Loucy (cell line): ENCODE results near the gene FBXO30.

Source experiments
- H2AFZ ChIP-seq: fragments of 200-600 bp; sonication (generic); 2 replicates; pipeline ENCODE4 v1.6.0; 2016; ENCODE audit warnings: antibody characterized with exemption, mild to moderate bottlenecking, low read length, moderate library complexity
- H3F3A ChIP-seq: fragments of 200-600 bp; 2 replicates; pipeline ENCODE4 v1.6.0; 2016; ENCODE audit warnings: antibody characterized with exemption, low read depth, mild to moderate bottlenecking
- H3K27me3 ChIP-seq: fragments of 200-600 bp; sonication (generic); 2 replicates; pipeline ENCODE4 v1.6.1; 2014; ENCODE audit warnings: low read length, mild to moderate bottlenecking; ENCODE audit not compliant: insufficient read depth, poor library complexity, severe bottlenecking
- H3K36me3 ChIP-seq: fragments of 200-600 bp; sonication (generic); 2 replicates; pipeline ENCODE4 v1.6.1; 2016; ENCODE audit warnings: low read length; ENCODE audit not compliant: insufficient read depth
- H3K4me1 ChIP-seq: fragments of 200-600 bp; sonication (generic); 2 replicates; pipeline ENCODE4 v1.5.1; 2014; ENCODE audit warnings: low read length, mild to moderate bottlenecking; ENCODE audit not compliant: insufficient read depth, poor library complexity, severe bottlenecking
- H3K4me2 ChIP-seq: fragments of 200-600 bp; sonication (generic); 2 replicates; pipeline ENCODE4 v1.6.0; 2014; ENCODE audit warnings: antibody characterized with exemption, low read length, low read depth, mild to moderate bottlenecking; ENCODE audit not compliant: poor library complexity, severe bottlenecking
- H3K4me3 ChIP-seq: fragments of 200-600 bp; sonication (generic); 2 replicates; pipeline ENCODE4 v1.5.1; 2014; ENCODE audit warnings: low read length, mild to moderate bottlenecking, mixed read lengths; ENCODE audit not compliant: poor library complexity, severe bottlenecking
- H3K79me2 ChIP-seq: fragments of 200-600 bp; sonication (generic); 2 replicates; pipeline ENCODE4 v1.6.1; 2014; ENCODE audit warnings: low read length; ENCODE audit not compliant: insufficient read depth
- H3K9ac ChIP-seq: fragments of 200-600 bp; sonication (generic); 2 replicates; pipeline ENCODE4 v1.6.0; 2014; ENCODE audit warnings: mild to moderate bottlenecking, low read depth, low read length, moderate library complexity; ENCODE audit not compliant: poor library complexity, severe bottlenecking
- H3K9me2 ChIP-seq: fragments of 200-600 bp; sonication (generic); replicated peaks from 2 replicates; pipeline ENCODE4 v1.6.1; 2016; ENCODE audit warnings: low read depth, low read length, mixed read lengths
- H3K9me3 ChIP-seq: fragments of 200-600 bp; sonication (generic); 2 replicates; pipeline ENCODE4 v1.6.1; 2014; ENCODE audit warnings: mild to moderate bottlenecking, antibody characterized with exemption, low read length, low read depth; ENCODE audit not compliant: insufficient read depth
- H4K20me1 ChIP-seq: fragments of 200-600 bp; sonication (generic); 2 replicates; pipeline ENCODE4 v1.6.0; 2014; ENCODE audit warnings: antibody characterized with exemption, low read length, mild to moderate bottlenecking; ENCODE audit not compliant: insufficient read depth, poor library complexity, severe bottlenecking
- EZH2phosphoT487 ChIP-seq: fragments of 200-600 bp; IDR thresholded peaks from 2 replicates; pipeline ENCODE4 v1.6.1; 2018; ENCODE audit warnings: antibody characterized with exemption, mild to moderate bottlenecking, moderate library complexity, borderline replicate concordance
- TF ChIP-seq, protein P1 (sequence below): fragments of 200-600 bp; sonication (generic); conservative IDR thresholded peaks from 2 replicates; pipeline ENCODE4 v1.5.1; 2014; ENCODE audit warnings: mild to moderate bottlenecking, antibody characterized with exemption, low read length

FBXO30 gene

DNA sequence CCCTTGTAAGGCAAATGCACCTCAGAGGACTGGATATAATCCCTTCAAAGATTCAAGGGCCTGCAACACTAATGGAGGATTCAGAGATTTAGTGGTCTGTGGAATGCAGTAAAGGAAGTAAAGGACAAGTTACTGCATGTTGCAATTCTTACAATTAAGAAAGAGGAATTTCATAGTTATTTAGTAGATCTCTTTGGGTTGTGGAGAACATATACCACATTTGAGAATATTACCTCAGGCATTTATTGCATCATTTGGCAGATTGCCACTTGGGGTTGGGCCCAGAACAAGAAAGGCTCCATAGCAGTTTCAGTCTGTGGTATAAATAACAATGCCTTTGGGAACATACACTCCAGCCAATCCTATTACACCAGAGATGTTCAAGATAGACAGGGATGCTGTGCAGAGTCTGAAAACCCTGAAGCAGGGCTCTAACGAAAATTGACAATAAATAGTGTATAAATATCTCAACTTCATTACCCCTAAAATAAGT is 58.4 kb downstream of the FBXO30 start:
- H3K9me3 ChIP-seq: no peaks in the 10 kb centered on the region

DNA sequence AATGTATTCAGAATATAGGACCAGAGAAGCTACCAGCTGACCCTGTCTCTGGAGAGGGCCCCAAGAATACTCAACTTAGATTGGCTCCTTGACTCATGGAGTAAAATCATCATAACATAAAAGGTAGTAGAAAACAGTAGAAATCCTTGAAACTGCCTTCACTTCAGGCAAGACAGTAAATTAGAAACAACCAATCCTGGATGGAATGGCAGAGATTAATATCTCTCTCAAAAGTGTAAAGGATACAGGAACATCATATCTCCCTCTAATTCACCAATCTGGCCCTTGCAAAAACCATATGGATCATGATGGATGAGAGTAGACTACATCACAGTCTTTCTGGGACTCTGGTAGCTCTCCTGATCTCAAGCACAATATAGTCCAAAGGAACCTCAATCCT is 58.9 kb downstream of the FBXO30 start:
- Histone ChIP-seq H3K4me1 (peaks cover 4% of the 10 kb centered on the region), H3K4me2 (no peak overlapping the region)
- no peak for TF ChIP-seq EZH2phosphoT487
- TF ChIP-seq, protein P1, sequence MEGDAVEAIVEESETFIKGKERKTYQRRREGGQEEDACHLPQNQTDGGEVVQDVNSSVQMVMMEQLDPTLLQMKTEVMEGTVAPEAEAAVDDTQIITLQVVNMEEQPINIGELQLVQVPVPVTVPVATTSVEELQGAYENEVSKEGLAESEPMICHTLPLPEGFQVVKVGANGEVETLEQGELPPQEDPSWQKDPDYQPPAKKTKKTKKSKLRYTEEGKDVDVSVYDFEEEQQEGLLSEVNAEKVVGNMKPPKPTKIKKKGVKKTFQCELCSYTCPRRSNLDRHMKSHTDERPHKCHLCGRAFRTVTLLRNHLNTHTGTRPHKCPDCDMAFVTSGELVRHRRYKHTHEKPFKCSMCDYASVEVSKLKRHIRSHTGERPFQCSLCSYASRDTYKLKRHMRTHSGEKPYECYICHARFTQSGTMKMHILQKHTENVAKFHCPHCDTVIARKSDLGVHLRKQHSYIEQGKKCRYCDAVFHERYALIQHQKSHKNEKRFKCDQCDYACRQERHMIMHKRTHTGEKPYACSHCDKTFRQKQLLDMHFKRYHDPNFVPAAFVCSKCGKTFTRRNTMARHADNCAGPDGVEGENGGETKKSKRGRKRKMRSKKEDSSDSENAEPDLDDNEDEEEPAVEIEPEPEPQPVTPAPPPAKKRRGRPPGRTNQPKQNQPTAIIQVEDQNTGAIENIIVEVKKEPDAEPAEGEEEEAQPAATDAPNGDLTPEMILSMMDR: no peak

More for the DNA sequence above, 58.4 kb downstream of the FBXO30 start:
- no peaks in the 10 kb centered on the region for H3K27me3 ChIP-seq
- TF ChIP-seq EZH2phosphoT487: no peak
- TF ChIP-seq, protein P1: no peak
- no peaks in the 10 kb centered on the region for H3K9me2 ChIP-seq
- no peak overlapping the region for H2AFZ ChIP-seq
- no peak overlapping the region for H3K4me2 ChIP-seq
- H3K79me2 ChIP-seq: no peaks in the 10 kb centered on the region
- H4K20me1 ChIP-seq: no peaks in the 10 kb centered on the region
- H3K4me1 ChIP-seq: peaks cover 4% of the 10 kb centered on the region
- H3K9ac ChIP-seq: no peak overlapping the region
- no peaks in the 10 kb centered on the region for H3K36me3 ChIP-seq
- no peak overlapping the region for H3K4me3 ChIP-seq
- no peaks in the 10 kb centered on the region for H3F3A ChIP-seq

DNA sequence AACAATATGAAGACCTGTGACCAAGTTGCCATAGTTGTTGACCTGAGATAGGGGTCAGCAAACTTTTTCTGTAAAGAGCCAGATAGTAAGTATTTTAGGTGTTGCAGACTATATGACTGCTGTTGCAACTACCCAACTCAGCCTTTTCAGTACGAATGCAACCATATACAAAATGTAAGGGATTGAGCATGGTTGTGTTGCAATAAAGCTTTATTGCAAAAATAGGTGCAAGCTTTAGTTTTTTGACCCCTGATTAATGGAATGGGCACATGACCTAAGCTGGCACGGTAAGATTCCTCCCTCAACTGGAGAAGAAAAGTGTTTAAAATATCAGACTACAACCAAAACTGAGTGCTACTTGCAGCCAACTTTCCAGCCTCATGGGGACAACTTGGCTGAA is 62.0 kb downstream of the FBXO30 start:
- no peak overlapping the region for H3K4me3 ChIP-seq
- TF ChIP-seq, protein P1: no peak
- no peak for TF ChIP-seq EZH2phosphoT487
- no peaks in the 10 kb centered on the region for H3K36me3 ChIP-seq
- no peak overlapping the region for H3K4me2 ChIP-seq
- no peaks in the 10 kb centered on the region for H4K20me1 ChIP-seq
- no peaks in the 10 kb centered on the region for H3K9me2 ChIP-seq
- no peaks in the 10 kb centered on the region for H3K79me2 ChIP-seq
- H3F3A ChIP-seq: no peaks in the 10 kb centered on the region
- H3K4me1 ChIP-seq: peaks cover 10% of the 10 kb centered on the region
- H3K9ac ChIP-seq: no peak overlapping the region
- no peaks in the 10 kb centered on the region for H3K27me3 ChIP-seq
- no peak overlapping the region for H2AFZ ChIP-seq
- H3K9me3 ChIP-seq: no peaks in the 10 kb centered on the region

More for the DNA sequence above, 58.9 kb downstream of the FBXO30 start:
- no peak overlapping the region for H2AFZ ChIP-seq
- no peaks in the 10 kb centered on the region for H4K20me1 ChIP-seq
- no peaks in the 10 kb centered on the region for H3K9me2 ChIP-seq
- H3K36me3 ChIP-seq: no peaks in the 10 kb centered on the region
- no peak overlapping the region for H3K4me3 ChIP-seq
- H3K79me2 ChIP-seq: no peaks in the 10 kb centered on the region
- H3K9me3 ChIP-seq: no peaks in the 10 kb centered on the region
- no peaks in the 10 kb centered on the region for H3K27me3 ChIP-seq
- H3F3A ChIP-seq: no peaks in the 10 kb centered on the region
- H3K9ac ChIP-seq: no peak overlapping the region
